Fibroblast of lung (primary cell): Measurements from ENCODE around the gene SH2B3.

ENCODE experiments used
- EZH2 ChIP-seq: IDR thresholded peaks from 2 replicates; pipeline ENCODE4 v1.5.1; 2012; ENCODE audit warnings: low read length, control low read depth, mild to moderate bottlenecking; ENCODE audit errors: missing control alignments
- TF ChIP-seq, protein P1 (sequence below), 2 donors: IDR thresholded peaks in 1 of 2; conservative IDR thresholded peaks in 1 of 2; 1 replicate in 1 of 2; 2 replicates in 1 of 2; pipeline ENCODE4 v1.5.1; 2011 to 2012; ENCODE audit warnings: low read length in 2 of 2, control low read depth in 1 of 2, inconsistent platforms in 1 of 2, low read depth in 1 of 2, mild to moderate bottlenecking in 1 of 2

DNA sequence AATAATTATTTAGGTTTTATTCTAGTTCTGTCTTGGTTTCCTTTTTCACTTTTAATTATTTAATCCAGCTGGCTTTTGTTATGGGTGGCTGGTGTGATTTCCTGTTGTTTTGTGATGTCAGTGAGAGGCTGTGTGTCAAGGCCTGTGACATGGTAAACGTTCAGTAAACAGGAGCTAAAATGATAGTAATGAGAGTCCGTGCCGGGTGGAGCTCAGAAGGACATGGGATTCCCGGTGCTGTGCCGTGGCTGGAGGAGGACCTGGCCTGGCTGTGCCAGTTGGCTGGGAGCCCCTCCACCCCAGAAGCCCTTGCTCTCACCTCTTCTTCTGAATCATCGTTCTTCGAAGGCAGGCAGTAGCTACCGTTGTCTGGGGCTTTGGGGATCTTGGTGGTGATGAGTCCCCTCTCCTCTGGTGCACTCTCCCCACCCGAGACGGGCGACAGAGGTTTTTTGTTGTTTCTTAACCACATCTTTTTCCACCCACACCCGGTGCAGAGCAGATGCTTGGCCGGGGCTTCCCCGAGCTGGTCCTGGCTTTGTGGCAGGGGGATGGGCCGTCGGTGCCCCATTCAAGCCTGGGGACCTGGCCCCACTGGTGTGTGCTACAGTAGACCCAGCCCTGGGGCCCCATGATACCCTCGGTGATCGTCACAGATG, 29.1 kb downstream of the SH2B3 start:
- TF ChIP-seq, protein P1, sequence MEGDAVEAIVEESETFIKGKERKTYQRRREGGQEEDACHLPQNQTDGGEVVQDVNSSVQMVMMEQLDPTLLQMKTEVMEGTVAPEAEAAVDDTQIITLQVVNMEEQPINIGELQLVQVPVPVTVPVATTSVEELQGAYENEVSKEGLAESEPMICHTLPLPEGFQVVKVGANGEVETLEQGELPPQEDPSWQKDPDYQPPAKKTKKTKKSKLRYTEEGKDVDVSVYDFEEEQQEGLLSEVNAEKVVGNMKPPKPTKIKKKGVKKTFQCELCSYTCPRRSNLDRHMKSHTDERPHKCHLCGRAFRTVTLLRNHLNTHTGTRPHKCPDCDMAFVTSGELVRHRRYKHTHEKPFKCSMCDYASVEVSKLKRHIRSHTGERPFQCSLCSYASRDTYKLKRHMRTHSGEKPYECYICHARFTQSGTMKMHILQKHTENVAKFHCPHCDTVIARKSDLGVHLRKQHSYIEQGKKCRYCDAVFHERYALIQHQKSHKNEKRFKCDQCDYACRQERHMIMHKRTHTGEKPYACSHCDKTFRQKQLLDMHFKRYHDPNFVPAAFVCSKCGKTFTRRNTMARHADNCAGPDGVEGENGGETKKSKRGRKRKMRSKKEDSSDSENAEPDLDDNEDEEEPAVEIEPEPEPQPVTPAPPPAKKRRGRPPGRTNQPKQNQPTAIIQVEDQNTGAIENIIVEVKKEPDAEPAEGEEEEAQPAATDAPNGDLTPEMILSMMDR (conservative IDR thresholded peaks at IDR 0.05 in 1 of 2, IDR thresholded peaks at IDR 0.05 in 1 of 2; ENCODE audit: low read depth in 1 of 2, low read length in 2 of 2) = no peak
- no peak for TF ChIP-seq EZH2
